ENCODE data around the gene HDAC6.
"Not testable (repeated sequence)": the region's sequence is repeated elsewhere in the genome, so short reads cannot be mapped to it uniquely, and the experiment has no call there.

HDAC6 gene

GRCh38 chrX:48790477-48790876, 11.4 kb upstream of the HDAC6 start:
- no peak for DNase-seq

GRCh38 chrX:48791063-48791820, 10.6 kb upstream of the HDAC6 start:
- DNase-seq: no peak

- no peak for DNase-seq
Measured at GRCh38 chrX:48792219-48792618, 9.6 kb upstream of the HDAC6 start.

- DNase-seq: no peak
Measured at GRCh38 chrX:48793935-48794334, 7.9 kb upstream of the HDAC6 start.

- DNase-seq: no peak
Measured at GRCh38 chrX:48794340-48794910, 7.4 kb upstream of the HDAC6 start.

GRCh38 chrX:48794911-48795515, 6.9 kb upstream of the HDAC6 start:
- no peak for DNase-seq

- DNase-seq: no peak
Measured at GRCh38 chrX:48798318-48798717, 3.5 kb upstream of the HDAC6 start.

- no peak for DNase-seq
Measured at GRCh38 chrX:48800574-48801279, 1.1 kb upstream of the HDAC6 start.

- DNase-seq: peak; percentile 74
Measured at GRCh38 chrX:48802089-48802904, 430 bp downstream of the HDAC6 start.

GRCh38 chrX:48802905-48803200, 986 bp downstream of the HDAC6 start:
- no peak for DNase-seq

- no peak for DNase-seq
Measured at GRCh38 chrX:48806081-48806480, 4.2 kb downstream of the HDAC6 start.

GRCh38 chrX:48813644-48814043, 11.8 kb downstream of the HDAC6 start:
- DNase-seq: no peak

GRCh38 chrX:48814722-48815121, 12.9 kb downstream of the HDAC6 start:
- DNase-seq: no peak

GRCh38 chrX:48815266-48815665, 13.4 kb downstream of the HDAC6 start:
- DNase-seq: no peak

- DNase-seq: no peak
Measured at GRCh38 chrX:48816014-48816810, 14.3 kb downstream of the HDAC6 start.

- no peak for DNase-seq
Measured at GRCh38 chrX:48818098-48818497, 16.2 kb downstream of the HDAC6 start.

- DNase-seq: no peak
Measured at GRCh38 chrX:48818866-48819265, 17.0 kb downstream of the HDAC6 start.

GRCh38 chrX:48819394-48819793, 17.5 kb downstream of the HDAC6 start:
- DNase-seq: not testable (repeated sequence)

- DNase-seq: no peak
Measured at GRCh38 chrX:48823053-48823452, 21.2 kb downstream of the HDAC6 start.

- no peak for DNase-seq
Measured at GRCh38 chrX:48824066-48824465, 22.2 kb downstream of the HDAC6 start.

- peak; percentile 16 for DNase-seq
Measured at GRCh38 chrX:48826135-48826875, 24.4 kb downstream of the HDAC6 start, which contains the start of gene ERAS. ERAS (plus strand) TSS chrX:48826513; CDS start chrX:48829124, 2,611 bp downstream.
